K562 (cell line): ENCODE measurements around the gene PLD5. TPM values are rescaled to one million over a fixed set of nuclear protein-coding genes. Genes with fewer than 3 reads are reported as not detected.

ENCODE experiments used
- ATAC-seq: fragments of 200-7000 bp; cut with Tn5 transposase; 3 replicates; pipeline ENCODE4 v1.9.1; 2020; ENCODE audit warnings: moderate library complexity
- BruUV-seq: library from RNA; stranded (reverse); fragments of 400-500 nt; replicated peaks from 2 replicates; lab custom pipeline; 2021; lab: Mats Ljungman, UMichigan
- CTCF ChIA-PET: fragments of 300-600 bp; formaldehyde crosslinking; extraction: SDS; loops from one replicate; lab custom pipeline; 2021; ENCODE audit warnings: low intra/inter-chr PET ratio; lab: Yijun Ruan, JAX
- POLR2A ChIA-PET: fragments of 300-600, 350-650 bp; sonication (Branson Sonifier 250); formaldehyde crosslinking; extraction: SDS; loops from one replicate; lab custom pipeline; 2021; ENCODE audit warnings: antibody characterized with exemption, inconsistent platforms; lab: Yijun Ruan, JAX
- DNase-seq, 4 experiments: peaks; one replicate each; pipeline versions ENCODE4 v3.0.0 to v3.0.0-alpha.2; 2011 to 2018; ENCODE audit warnings: low spot score in 3 of 4, mixed read lengths in 3 of 4; ENCODE audit errors: extremely low read depth in 1 of 4
- FAIRE-seq: peaks from 2 replicates; lab custom pipeline; 2011; peaks lifted over from hg19 to GRCh38; lab: Jason Lieb, UNC
- H2AFZ ChIP-seq: 2 replicates; pipeline ENCODE4 v1.6.0; 2011; ENCODE audit warnings: low read depth, low read length, control low read depth, inconsistent platforms
- H3K27ac ChIP-seq: fragments of 200-600 bp; 3 replicates; pipeline ENCODE4 v1.8.0; 2011; ENCODE audit warnings: low read depth, mild to moderate bottlenecking, control low read depth, inconsistent platforms, low read length, moderate library complexity, mixed read lengths; ENCODE audit errors: extremely low read depth
- H3K27me3 ChIP-seq, 2 experiments: fragments of 300-600 bp in 1 of 2; 2 replicates in 1 of 2; 3 replicates in 1 of 2; pipeline versions ENCODE4 v1.6.0 to v1.8.0; 2011; ENCODE audit warnings: inconsistent platforms in 2 of 2, low read length in 2 of 2, mild to moderate bottlenecking in 1 of 2, mixed read lengths in 1 of 2, moderate library complexity in 1 of 2; ENCODE audit not compliant: control insufficient read depth in 2 of 2, insufficient read depth in 2 of 2
- H3K36me3 ChIP-seq: fragments of 300-600 bp; 3 replicates; pipeline ENCODE4 v1.8.0; 2011; ENCODE audit warnings: mild to moderate bottlenecking, low read length, inconsistent platforms; ENCODE audit not compliant: control insufficient read depth, insufficient read depth
- H3K4me1 ChIP-seq, 2 experiments: fragments of 200-600 bp in 1 of 2; replicated peaks in 1 of 2; 2 replicates in 1 of 2; 3 replicates in 1 of 2; pipeline versions ENCODE4 v1.5.1 to v1.8.0; 2011; ENCODE audit warnings: inconsistent platforms in 2 of 2, low read length in 2 of 2, mild to moderate bottlenecking in 1 of 2, mixed read lengths in 1 of 2, moderate library complexity in 1 of 2; ENCODE audit not compliant: control insufficient read depth in 2 of 2, insufficient read depth in 2 of 2
- H3K4me2 ChIP-seq: 2 replicates; pipeline ENCODE4 v1.6.1; 2011; ENCODE audit warnings: low read length, control low read depth, inconsistent platforms, mixed read lengths; ENCODE audit not compliant: insufficient read depth
- H3K4me3 ChIP-seq: fragments of 200-600 bp; sonication (generic), shearing (Covaris generic); 2 replicates; pipeline ENCODE4 v1.5.1; 2016; ENCODE audit warnings: control low read depth, inconsistent platforms
- H3K79me2 ChIP-seq: fragments of 200-600 bp; 3 replicates; pipeline ENCODE4 v1.8.0; 2011; ENCODE audit warnings: low read length, inconsistent platforms; ENCODE audit not compliant: control insufficient read depth, insufficient read depth
- H3K9ac ChIP-seq, 2 experiments: 2 replicates each; pipeline versions ENCODE4 v1.6.0 to v1.6.1; 2011; ENCODE audit warnings: low read depth in 2 of 2, low read length in 2 of 2, control low read depth in 1 of 2, inconsistent platforms in 1 of 2, mild to moderate bottlenecking in 1 of 2, mixed read lengths in 1 of 2; ENCODE audit not compliant: insufficient read depth in 1 of 2
- H3K9me1 ChIP-seq: one replicate; pipeline ENCODE4 v1.6.0; 2011; ENCODE audit warnings: inconsistent platforms, mild to moderate bottlenecking, low read length, moderate library complexity; ENCODE audit not compliant: control insufficient read depth, insufficient read depth
- H3K9me3 ChIP-seq: replicated peaks from 2 replicates; pipeline ENCODE4 v1.5.1; 2011; ENCODE audit warnings: low read depth, low read length, inconsistent platforms; ENCODE audit not compliant: control insufficient read depth, insufficient read depth
- H4K20me1 ChIP-seq: replicated peaks from 2 replicates; pipeline ENCODE4 v1.6.1; 2011; ENCODE audit warnings: low read length, inconsistent platforms, mixed read lengths; ENCODE audit not compliant: control insufficient read depth, insufficient read depth
- BACH1 ChIP-seq: fragments of 200-800 bp; sonication (Bioruptor generic); IDR thresholded peaks from 2 replicates; pipeline ENCODE4 v1.6.1; 2016; ENCODE audit warnings: missing genetic modification characterization, missing compliant biosample characterization
- FOXJ2 ChIP-seq: fragments of 200-800 bp; sonication (Bioruptor generic); IDR thresholded peaks from 2 replicates; pipeline ENCODE4 v1.6.1; 2016; ENCODE audit warnings: missing genetic modification characterization, missing compliant biosample characterization
- KAT8 ChIP-seq: fragments of 450-650 bp; IDR thresholded peaks from 2 replicates; pipeline ENCODE4 v1.6.1; 2016; ENCODE audit warnings: low read depth, mild to moderate bottlenecking
- MXD1 ChIP-seq: fragments of 250-450 bp; sonication (Bioruptor Pico); IDR thresholded peaks from 2 replicates; pipeline ENCODE4 v1.8.0; 2021; ENCODE audit warnings: borderline replicate concordance, mild to moderate bottlenecking, moderate library complexity; ENCODE audit not compliant: poor library complexity, severe bottlenecking
- PATZ1 ChIP-seq: fragments of 250-450 bp; sonication (Bioruptor Pico); IDR thresholded peaks from 2 replicates; pipeline ENCODE4 v1.5.0; 2020; ENCODE audit warnings: mild to moderate bottlenecking, borderline replicate concordance
- PRDM10 ChIP-seq: fragments of 450-650 bp; IDR thresholded peaks from 2 replicates; pipeline ENCODE4 v1.6.1; 2018; ENCODE audit not compliant: partially characterized antibody
- SMAD4 ChIP-seq: fragments of 250-450 bp; sonication (Bioruptor Pico); conservative IDR thresholded peaks from 2 replicates; pipeline ENCODE4 v1.8.0; 2021; ENCODE audit warnings: inconsistent platforms, mild to moderate bottlenecking, moderate library complexity
- WGBS: fragments of 100-300 bp; shearing (Covaris generic); methylation state at CpG from one replicate; pipeline ENCODE4 v1.1.6; 2016; ENCODE audit warnings: low coverage, mixed read lengths; ENCODE audit not compliant: insufficient coverage; ENCODE audit errors: missing lambda C conversion rate; 5-methylcytosine and 5-hydroxymethylcytosine counted together
- in situ Hi-C: fragments of 300-500 bp; cut with MboI; formaldehyde crosslinking; loops from 4 replicates; pipeline ENCODE4 v1.15.0; 2018; ENCODE audit warnings: inconsistent platforms, mixed read lengths
- intact Hi-C: fragments of 100-400 bp; cut with micrococcal nuclease; formaldehyde crosslinking; loops from 2 replicates; pipeline ENCODE4 v1.14.2; 2022
- polyA plus RNA-seq, 8 experiments: library from polyadenylated mRNA; depleted of rRNA in 4 of 8; stranded (reverse) in 5 of 8; unstranded in 3 of 8; fragments of >200 nt; fragmentation: Nextera tagmentation in 2 of 8; fragmentation: Illumina TruSeq in 1 of 8; extraction: Ambion mirVana in 2 of 8; extraction: Trizol in 1 of 8; gene quantifications; 2 replicates each; pipeline versions ENCODE4 v1.2.1 to v1.2.3, GENCODE V29; 2011 to 2014; ENCODE audit warnings: inconsistent platforms in 1 of 8, missing spikeins in 1 of 8
- total RNA-seq, 7 experiments: library from RNA; depleted of rRNA in 6 of 7; stranded (reverse); fragments of >200 nt in 6 of 7; fragmentation: Illumina TruSeq in 2 of 7; extraction: Trizol in 2 of 7; gene quantifications; 2 replicates each; pipeline versions ENCODE4 v1.2.1 to v1.2.3, GENCODE V29; 2011 to 2021; ENCODE audit warnings: low replicate concordance in 1 of 7

Gene PLD5
- total and polyA plus RNA-seq, 9 of the 15 experiments (the other 6 are each of a cell fraction or from before 2014, with no cell fraction given) = not detected

- BruUV-seq = no TSS peak
- no peaks in the 10 kb centered on the region for H3K9me3 ChIP-seq
- H3K4me2 ChIP-seq = no peak overlapping the region
- no peak overlapping the region for H3K4me3 ChIP-seq
- FAIRE-seq (no peak), ATAC-seq (no peak), DNase-seq (no peak)
- no peaks in the 10 kb centered on the region for H4K20me1 ChIP-seq
- WGBS = under 1% methylated on average over 7 of the region's 7 CpGs
- H3K79me2 ChIP-seq = no peaks in the 10 kb centered on the region
- no peaks in the 10 kb centered on the region for H3K27me3 ChIP-seq
- no peak overlapping the region for H2AFZ ChIP-seq
- POLR2A ChIA-PET = no interaction called here
- intact Hi-C loops = loop anchor here (10.0 kb wide), 1 partner anchor 562 kb away; no protein-coding TSS in a partner anchor
- no peaks in the 10 kb centered on the region for H3K36me3 ChIP-seq
- CTCF ChIA-PET = no interaction called here
- H3K27ac ChIP-seq = no peak overlapping the region
- no peaks in the 10 kb centered on the region for H3K9me1 ChIP-seq
- no peak overlapping the region for H3K9ac ChIP-seq
- in situ Hi-C loops = loop anchor here (25.0 kb wide), 2 partner anchors 576 to 1799 kb away; no protein-coding TSS in a partner anchor
- H3K4me1 ChIP-seq = no peaks in the 10 kb centered on the region
- TF ChIP-seq BACH1 (tag) (no peak), SMAD4 (no peak), MXD1 (CRISPR knock-in tag) (no peak), PRDM10 (no peak), FOXJ2 (no peak), PATZ1 (CRISPR knock-in tag) (no peak), KAT8 (no peak)
These were observed 61.6 kb downstream of the PLD5 start for GRCh38 chr1:242462867-242463266.
